Sigmoid colon (tissue), 4 donors: ENCODE results near the gene OGFOD2.

Experiments
- EP300 ChIP-seq, 4 donors: sonication (generic); formaldehyde crosslinking; IDR thresholded peaks; one replicate each; pipeline ENCODE4 v1.6.1; 2017; ENCODE audit warnings: antibody characterized with exemption in 4 of 4
- POLR2A ChIP-seq, 2 donors: fragments of 450-650 bp; IDR thresholded peaks; one replicate each; pipeline ENCODE4 v1.6.1; 2016; ENCODE audit warnings: antibody characterized with exemption in 2 of 2, mild to moderate bottlenecking in 2 of 2, moderate library complexity in 2 of 2
- POLR2AphosphoS5 ChIP-seq, 4 donors: sonication (generic); formaldehyde crosslinking; IDR thresholded peaks; one replicate each; pipeline ENCODE4 v1.6.1; 2017; ENCODE audit warnings: antibody characterized with exemption in 4 of 4
- TF ChIP-seq, protein P1 (sequence below), 4 experiments: fragments of 450-650 bp in 3 of 4; fragments of 200-600 bp in 1 of 4; IDR thresholded peaks; one replicate each; pipeline ENCODE4 v1.5.1; 2016 to 2019; ENCODE audit warnings: antibody characterized with exemption in 4 of 4, mild to moderate bottlenecking in 3 of 4, moderate library complexity in 2 of 4

DNA sequence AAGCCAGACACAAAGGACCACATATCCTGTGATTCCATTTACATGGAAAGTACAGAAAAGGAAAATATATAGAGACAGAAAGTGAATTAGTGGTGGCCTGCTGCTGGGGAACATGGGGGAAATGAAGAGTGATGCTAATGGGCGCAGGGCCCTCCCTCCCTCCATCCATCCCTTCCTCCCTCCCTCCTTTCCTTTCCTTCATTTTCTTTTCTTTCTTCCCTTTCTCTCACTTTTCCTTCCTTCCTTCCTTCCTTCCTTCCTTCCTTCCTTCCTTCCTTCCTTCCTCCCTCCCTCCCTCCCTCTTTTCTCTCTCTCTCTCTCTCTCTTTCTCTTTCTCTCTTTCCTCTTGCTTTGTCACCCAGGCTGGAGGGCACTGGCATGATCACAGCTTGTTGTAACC, 42.7 kb downstream of the OGFOD2 start:
- TF ChIP-seq, protein P1, sequence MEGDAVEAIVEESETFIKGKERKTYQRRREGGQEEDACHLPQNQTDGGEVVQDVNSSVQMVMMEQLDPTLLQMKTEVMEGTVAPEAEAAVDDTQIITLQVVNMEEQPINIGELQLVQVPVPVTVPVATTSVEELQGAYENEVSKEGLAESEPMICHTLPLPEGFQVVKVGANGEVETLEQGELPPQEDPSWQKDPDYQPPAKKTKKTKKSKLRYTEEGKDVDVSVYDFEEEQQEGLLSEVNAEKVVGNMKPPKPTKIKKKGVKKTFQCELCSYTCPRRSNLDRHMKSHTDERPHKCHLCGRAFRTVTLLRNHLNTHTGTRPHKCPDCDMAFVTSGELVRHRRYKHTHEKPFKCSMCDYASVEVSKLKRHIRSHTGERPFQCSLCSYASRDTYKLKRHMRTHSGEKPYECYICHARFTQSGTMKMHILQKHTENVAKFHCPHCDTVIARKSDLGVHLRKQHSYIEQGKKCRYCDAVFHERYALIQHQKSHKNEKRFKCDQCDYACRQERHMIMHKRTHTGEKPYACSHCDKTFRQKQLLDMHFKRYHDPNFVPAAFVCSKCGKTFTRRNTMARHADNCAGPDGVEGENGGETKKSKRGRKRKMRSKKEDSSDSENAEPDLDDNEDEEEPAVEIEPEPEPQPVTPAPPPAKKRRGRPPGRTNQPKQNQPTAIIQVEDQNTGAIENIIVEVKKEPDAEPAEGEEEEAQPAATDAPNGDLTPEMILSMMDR (IDR thresholded peaks at IDR 0.05): no peak
- TF ChIP-seq POLR2A (IDR thresholded peaks at IDR 0.05) (no peak), POLR2AphosphoS5 (IDR thresholded peaks at IDR 0.05) (no peak), EP300 (IDR thresholded peaks at IDR 0.05) (no peak)
